Activated T-helper 2 cell treated with anti-CD3 and anti-CD28 coated beads, Interferon-gamma antibody, Interleukin-2, Interleukin-4, amounts not matched to agents 10 μg/mL and 5 μg/mL and 100 μg/mL, durations not matched to agents 14 hours and 24 hours and 36 hours (primary cell): ENCODE measurements around the gene RGS7. TPM values are rescaled to one million over a fixed set of nuclear protein-coding genes. Genes with fewer than 3 reads are reported as not detected.
"Not testable (repeated sequence)": the region's sequence is repeated elsewhere in the genome, so short reads cannot be mapped to it uniquely, and the experiment has no call there.

Source experiments
- DNase-seq: peaks from one replicate; pipeline ENCODE4 v3.0.0; 2021; ENCODE audit warnings: low spot score
- H3K27ac Mint-ChIP-seq: one replicate; pipeline ENCODE4 v1.8.0; 2021; ENCODE audit warnings: mixed read lengths
- H3K27me3 Mint-ChIP-seq: one replicate; pipeline ENCODE4 v1.8.0; 2021; ENCODE audit warnings: low read depth, mixed read lengths
- H3K36me3 Mint-ChIP-seq: one replicate; pipeline ENCODE4 v1.8.0; 2021; ENCODE audit warnings: low read depth, mixed read lengths
- H3K4me1 Mint-ChIP-seq: one replicate; pipeline ENCODE4 v1.8.0; 2021; ENCODE audit warnings: low read depth, mixed read lengths
- H3K4me3 Mint-ChIP-seq: one replicate; pipeline ENCODE4 v1.8.0; 2021; ENCODE audit warnings: low read depth, mild to moderate bottlenecking, moderate library complexity, mixed read lengths
- H3K9me3 Mint-ChIP-seq: one replicate; pipeline ENCODE4 v1.8.0; 2021; ENCODE audit warnings: mixed read lengths
- intact Hi-C: fragments of 100-400 bp; cut with micrococcal nuclease; formaldehyde crosslinking; loops from one replicate; pipeline ENCODE4 v1.15.1; 2023
- total RNA-seq: library from RNA; stranded (reverse); gene quantifications from 2 replicates; pipeline ENCODE4 v1.2.3, GENCODE V29; 2022

RGS7 gene
- total RNA-seq, 1 donor from 2014 or later = not detected

DNA sequence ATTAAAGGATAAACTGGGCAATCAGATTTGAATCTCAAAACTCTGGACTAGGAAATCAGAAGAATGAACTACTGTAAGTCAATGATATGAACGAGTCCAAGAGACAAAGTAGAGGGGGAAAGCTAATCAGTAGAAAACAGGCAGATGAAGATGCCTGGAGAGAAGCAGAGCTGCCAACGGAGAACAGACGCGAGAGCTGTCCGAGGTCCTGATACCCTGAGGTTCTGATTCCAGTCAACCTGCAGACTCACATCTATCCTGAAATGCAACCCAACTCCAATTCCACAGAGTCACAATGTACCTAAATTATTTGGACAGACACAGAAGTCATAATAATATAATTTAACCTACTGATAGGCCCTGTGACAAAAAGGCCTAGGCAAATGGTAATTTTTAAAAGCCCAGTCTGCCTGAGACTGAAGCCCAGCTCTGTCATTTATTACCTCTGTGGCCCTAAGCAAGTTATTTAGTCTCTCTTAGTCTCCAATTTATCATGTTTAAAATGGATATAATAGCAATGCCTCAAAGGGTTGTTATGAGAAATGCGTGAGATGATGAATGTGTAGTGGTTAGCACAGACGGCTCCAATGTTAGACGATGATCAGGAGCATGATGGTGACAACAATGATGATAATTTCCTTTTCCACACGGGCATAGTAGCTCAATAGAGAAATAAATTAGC lies 33.4 kb downstream of the RGS7 start:
- Mint-ChIP-seq H3K36me3 (no peaks in the 10 kb centered on the region), H3K27ac (no peak overlapping the region), H3K4me1 (no peaks in the 10 kb centered on the region), H3K27me3 (no peaks in the 10 kb centered on the region), H3K4me3 (no peak overlapping the region), H3K9me3 (no peaks in the 10 kb centered on the region)
- intact Hi-C loops = no loop called here
- DNase-seq = no peak

DNA sequence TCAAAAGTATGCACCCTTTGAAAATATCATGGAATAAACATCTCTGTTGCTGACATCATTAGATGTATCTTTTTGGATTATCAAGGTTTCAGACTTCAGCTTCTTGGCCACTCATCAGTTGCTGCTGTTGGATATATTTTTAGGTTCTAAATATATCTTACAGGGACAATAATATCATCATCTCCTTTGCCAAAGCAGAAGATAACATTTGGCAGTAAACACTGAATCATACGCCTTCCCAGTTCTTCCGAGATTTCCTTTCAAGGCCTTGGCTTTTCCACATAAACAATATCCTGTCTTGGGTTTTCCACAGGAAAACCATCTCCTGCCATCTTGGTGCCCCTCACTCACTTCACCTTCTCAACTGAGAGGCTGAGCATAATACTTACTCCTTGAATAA lies 39.3 kb downstream of the RGS7 start:
- intact Hi-C loops = no loop called here
- Mint-ChIP-seq H3K27me3 (no peaks in the 10 kb centered on the region), H3K4me1 (no peaks in the 10 kb centered on the region), H3K36me3 (no peaks in the 10 kb centered on the region), H3K27ac (no peak overlapping the region), H3K9me3 (peaks cover 4% of the 10 kb centered on the region), H3K4me3 (no peak overlapping the region)
- DNase-seq = no peak

DNA sequence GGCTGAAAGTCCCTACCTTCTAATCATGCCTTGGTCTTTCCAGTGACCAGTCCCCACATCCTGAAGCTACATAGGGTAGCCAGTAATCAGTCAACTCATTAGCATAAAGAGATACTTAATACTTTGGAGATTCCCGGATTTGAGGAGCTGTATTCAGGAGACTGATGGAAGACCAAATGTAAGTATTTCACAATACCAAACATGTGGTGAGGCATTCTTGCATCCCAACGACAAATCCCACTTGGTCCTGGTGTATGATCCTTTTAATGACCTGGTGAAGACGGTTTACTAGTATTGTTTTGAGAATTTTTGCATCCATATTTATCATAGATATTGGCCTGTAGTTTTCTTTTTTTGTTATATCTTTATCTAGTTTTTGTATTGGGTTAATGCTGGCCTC lies 40.6 kb downstream of the RGS7 start:
- intact Hi-C loops = no loop called here
- Mint-ChIP-seq H3K27me3 (no peaks in the 10 kb centered on the region), H3K4me3 (no peak overlapping the region), H3K9me3 (peaks cover 4% of the 10 kb centered on the region), H3K27ac (no peak overlapping the region), H3K36me3 (no peaks in the 10 kb centered on the region), H3K4me1 (no peaks in the 10 kb centered on the region)
- no peak for DNase-seq

DNA sequence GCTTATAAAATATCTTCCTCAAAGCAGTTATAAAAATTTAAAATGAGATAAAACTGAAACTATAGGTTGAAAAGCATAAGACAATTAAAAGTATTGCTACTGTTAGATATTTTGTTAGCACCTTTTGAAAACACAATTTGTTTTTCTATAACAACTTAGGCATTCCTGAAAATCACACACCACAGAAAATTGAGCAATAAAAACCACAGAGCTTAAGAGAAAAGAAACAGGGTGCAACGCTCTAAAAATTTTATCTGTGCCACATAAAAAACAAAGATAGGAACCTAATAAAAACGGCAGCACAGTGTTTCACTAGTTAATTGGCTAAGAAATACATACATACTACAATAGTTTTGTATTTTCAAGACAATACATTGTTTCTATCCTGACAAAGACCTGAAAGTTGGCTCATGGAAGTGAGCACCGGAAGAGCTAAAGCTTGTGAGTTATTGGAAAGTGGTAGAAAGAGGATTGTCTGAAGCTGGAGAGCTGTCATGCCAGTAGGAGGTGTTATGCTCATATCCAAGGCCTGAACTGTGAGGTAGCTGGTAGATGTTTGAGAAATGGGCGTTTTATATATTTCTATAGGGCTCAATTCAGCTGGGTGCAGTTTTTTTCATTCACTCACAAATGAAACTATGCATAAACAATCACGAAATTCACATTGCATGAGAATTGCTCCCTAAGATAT lies 45.8 kb downstream of the RGS7 start:
- H3K27me3 Mint-ChIP-seq = no peaks in the 10 kb centered on the region
- peaks cover 8% of the 10 kb centered on the region for H3K9me3 Mint-ChIP-seq
- H3K36me3 Mint-ChIP-seq = no peaks in the 10 kb centered on the region
- no peak overlapping the region for H3K27ac Mint-ChIP-seq
- H3K4me3 Mint-ChIP-seq = no peak overlapping the region
- intact Hi-C loops = no loop called here
- no peaks in the 10 kb centered on the region for H3K4me1 Mint-ChIP-seq
- DNase-seq = no peak

DNA sequence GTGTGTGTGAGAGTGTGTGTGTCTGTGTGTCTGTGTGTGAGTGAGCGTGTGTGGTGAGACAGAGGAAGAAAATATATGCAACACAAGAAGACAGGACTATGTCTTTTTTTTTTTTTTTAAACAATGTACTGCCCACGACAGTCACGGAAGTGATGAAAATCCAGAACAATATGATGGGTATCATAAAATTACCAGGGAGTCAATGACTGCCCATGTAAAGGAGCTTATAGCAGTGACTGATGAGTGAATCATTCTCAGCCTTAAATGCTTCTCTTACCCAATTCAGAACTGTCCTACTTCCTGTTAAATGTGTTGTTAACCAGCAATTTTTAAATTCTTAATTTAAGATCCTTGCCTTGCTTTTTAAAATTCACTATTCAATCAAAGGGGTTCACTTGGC lies 46.6 kb downstream of the RGS7 start:
- Mint-ChIP-seq H3K9me3 (peaks cover 8% of the 10 kb centered on the region), H3K36me3 (no peaks in the 10 kb centered on the region), H3K4me1 (no peaks in the 10 kb centered on the region), H3K27ac (no peak overlapping the region), H3K4me3 (no peak overlapping the region), H3K27me3 (no peaks in the 10 kb centered on the region)
- DNase-seq = no peak
- intact Hi-C loops = no loop called here

DNA sequence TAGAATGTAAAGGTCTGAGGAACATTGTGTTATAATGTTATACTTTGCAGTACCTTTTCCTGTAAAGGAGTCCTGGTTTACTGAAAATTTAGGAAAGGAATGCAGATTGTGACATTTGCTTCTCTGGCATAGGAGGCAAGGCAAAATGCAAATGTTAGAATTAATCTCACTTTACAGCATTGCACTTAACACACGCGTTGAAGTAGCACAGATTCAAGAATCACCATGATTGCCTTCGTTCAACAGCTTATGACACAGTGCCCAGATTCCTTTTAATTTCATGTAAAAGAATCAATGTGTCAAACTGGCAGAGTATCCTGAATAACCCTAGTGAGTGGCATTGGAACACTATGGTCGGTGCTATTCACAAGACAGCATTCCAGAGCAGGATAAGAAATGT lies 47.4 kb downstream of the RGS7 start:
- Mint-ChIP-seq H3K9me3 (peaks cover 10% of the 10 kb centered on the region), H3K27ac (no peak overlapping the region), H3K4me3 (no peak overlapping the region), H3K27me3 (no peaks in the 10 kb centered on the region), H3K4me1 (no peaks in the 10 kb centered on the region), H3K36me3 (no peaks in the 10 kb centered on the region)
- no peak for DNase-seq
- intact Hi-C loops = no loop called here

DNA sequence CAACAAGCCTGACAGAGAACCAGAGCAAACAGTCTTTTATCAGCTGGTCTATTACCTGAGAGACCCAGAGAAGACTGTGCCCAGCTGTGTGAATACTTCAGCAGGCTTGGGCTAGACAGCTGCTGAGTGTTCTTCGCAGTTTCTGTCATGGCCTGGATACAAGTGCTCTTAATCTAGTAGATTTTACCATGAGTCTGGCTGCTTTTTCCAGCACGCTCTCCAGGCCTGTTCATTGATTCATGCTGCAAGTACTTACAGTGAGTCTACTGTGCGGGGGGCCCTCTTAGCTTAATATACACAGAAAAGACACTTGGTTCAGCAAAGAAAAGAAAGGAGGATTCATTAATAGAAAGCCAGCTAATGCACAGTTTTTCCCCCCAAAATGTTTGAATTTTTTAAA lies 48.5 kb downstream of the RGS7 start:
- Mint-ChIP-seq H3K9me3 (peaks cover 16% of the 10 kb centered on the region), H3K36me3 (no peaks in the 10 kb centered on the region), H3K4me3 (no peak overlapping the region), H3K27ac (no peak overlapping the region), H3K4me1 (no peaks in the 10 kb centered on the region), H3K27me3 (no peaks in the 10 kb centered on the region)
- DNase-seq = no peak
- intact Hi-C loops = no loop called here

- no peak for DNase-seq
- intact Hi-C loops = no loop called here
- Mint-ChIP-seq H3K27ac (no peak overlapping the region), H3K9me3 (peaks cover 20% of the 10 kb centered on the region), H3K4me3 (no peak overlapping the region), H3K27me3 (no peaks in the 10 kb centered on the region), H3K36me3 (no peaks in the 10 kb centered on the region), H3K4me1 (no peaks in the 10 kb centered on the region)
Observed at GRCh38 chr1:241308011-241308410, 49.0 kb downstream of the RGS7 start.

DNA sequence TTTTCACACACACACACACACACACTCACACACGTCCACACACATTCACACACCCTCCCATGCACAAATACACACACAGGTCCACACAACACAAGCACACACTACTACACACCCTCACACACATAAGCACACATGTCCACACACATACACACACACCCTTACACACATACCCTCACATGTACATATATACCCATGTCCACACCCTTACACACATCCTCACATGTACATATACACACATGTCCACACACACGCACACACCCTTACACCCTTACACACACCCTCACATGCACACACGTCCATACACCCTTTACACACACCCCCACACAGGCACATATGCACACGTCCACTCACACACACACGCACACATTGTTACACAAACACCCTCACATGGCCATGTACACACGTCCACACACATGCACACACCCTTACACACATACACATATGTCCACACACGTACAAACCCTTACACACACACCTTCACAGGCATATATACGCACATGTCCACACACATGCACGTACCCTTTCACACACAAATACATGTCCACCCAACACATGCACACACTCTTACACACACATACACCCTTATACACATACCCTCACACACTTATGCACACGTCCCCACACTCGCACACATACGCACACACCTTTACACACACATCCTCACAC lies 50.7 kb downstream of the RGS7 start:
- Mint-ChIP-seq H3K27me3 (no peaks in the 10 kb centered on the region), H3K36me3 (no peaks in the 10 kb centered on the region), H3K4me3 (no peak overlapping the region), H3K4me1 (no peaks in the 10 kb centered on the region), H3K27ac (no peak overlapping the region), H3K9me3 (peaks cover 28% of the 10 kb centered on the region)
- intact Hi-C loops = no loop called here
- no peak for DNase-seq

DNA sequence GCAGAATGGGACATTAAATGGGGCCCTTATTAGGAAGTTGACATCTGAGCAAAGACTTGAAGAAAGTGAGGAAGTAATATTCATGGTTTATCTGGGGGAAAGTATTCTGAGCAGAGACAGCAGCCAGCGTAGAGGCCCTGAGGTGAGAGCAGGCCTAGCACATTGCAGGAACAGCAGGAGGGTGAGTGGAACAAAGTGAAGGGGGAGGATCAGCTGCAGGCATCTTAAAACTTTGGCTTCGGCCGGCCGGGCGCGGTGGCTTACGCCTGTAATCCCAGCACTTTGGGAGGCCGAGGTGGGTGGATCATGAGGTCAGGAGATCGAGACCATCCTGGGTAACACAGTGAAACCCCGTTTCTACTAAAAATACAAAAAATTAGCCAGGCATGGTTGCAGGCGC lies 55.0 kb downstream of the RGS7 start:
- peaks cover 33% of the 10 kb centered on the region for H3K9me3 Mint-ChIP-seq
- H3K36me3 Mint-ChIP-seq, DNase-seq, H3K4me3 Mint-ChIP-seq, H3K4me1 Mint-ChIP-seq, intact Hi-C loops, H3K27ac Mint-ChIP-seq, H3K27me3 Mint-ChIP-seq: not testable (repeated sequence)

- Mint-ChIP-seq H3K4me3 (no peak overlapping the region), H3K9me3 (peaks cover 33% of the 10 kb centered on the region), H3K27ac (no peak overlapping the region), H3K36me3 (no peaks in the 10 kb centered on the region), H3K27me3 (no peaks in the 10 kb centered on the region), H3K4me1 (no peaks in the 10 kb centered on the region)
- intact Hi-C loops = no loop called here
- no peak for DNase-seq
Observed at GRCh38 chr1:241299347-241299746, 57.7 kb downstream of the RGS7 start.

DNA sequence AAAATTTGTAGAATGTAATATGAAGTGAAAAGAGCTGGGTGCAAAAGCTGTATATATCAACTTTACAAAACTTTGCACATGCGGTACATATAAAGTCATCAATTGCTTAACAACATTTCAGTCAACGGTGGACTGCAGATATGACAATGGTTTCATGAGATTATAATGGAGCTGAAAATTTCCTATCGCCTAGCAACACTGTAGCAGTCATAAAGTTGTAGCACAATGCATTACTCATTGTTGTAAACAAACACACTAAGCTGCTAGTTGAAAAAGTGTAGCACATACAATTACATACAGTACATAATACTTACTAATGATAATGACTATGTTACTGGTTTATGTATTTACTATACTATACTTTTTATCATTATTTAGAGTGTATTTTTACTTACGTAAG lies 64.0 kb downstream of the RGS7 start:
- Mint-ChIP-seq H3K4me3 (no peak overlapping the region), H3K9me3 (peaks cover 25% of the 10 kb centered on the region), H3K36me3 (no peaks in the 10 kb centered on the region), H3K4me1 (no peaks in the 10 kb centered on the region), H3K27ac (no peak overlapping the region), H3K27me3 (no peaks in the 10 kb centered on the region)
- intact Hi-C loops = no loop called here
- DNase-seq = no peak

GRCh38 chr1:241291548-241291947 lies 65.5 kb downstream of the RGS7 start:
- intact Hi-C loops, H3K27ac Mint-ChIP-seq, H3K27me3 Mint-ChIP-seq, DNase-seq, H3K36me3 Mint-ChIP-seq, H3K4me3 Mint-ChIP-seq, H3K4me1 Mint-ChIP-seq: not testable (repeated sequence)
- H3K9me3 Mint-ChIP-seq = peaks cover 35% of the 10 kb centered on the region
